Nasal cavity respiratory epithelium epithelial cell of viscerocranial mucosa (primary cell): Measurements from ENCODE around the gene FBN2. TPM values are rescaled to one million over a fixed set of nuclear protein-coding genes. Genes with fewer than 3 reads are reported as not detected.

ENCODE experiments used
- total RNA-seq: library from RNA; depleted of rRNA; stranded (reverse); fragments of >200 nt; gene quantifications from 2 replicates; pipeline ENCODE4 v1.2.3, GENCODE V29; 2014

FBN2 gene
- total RNA-seq: 50.4 and 182 TPM in 2 replicates

DNA sequence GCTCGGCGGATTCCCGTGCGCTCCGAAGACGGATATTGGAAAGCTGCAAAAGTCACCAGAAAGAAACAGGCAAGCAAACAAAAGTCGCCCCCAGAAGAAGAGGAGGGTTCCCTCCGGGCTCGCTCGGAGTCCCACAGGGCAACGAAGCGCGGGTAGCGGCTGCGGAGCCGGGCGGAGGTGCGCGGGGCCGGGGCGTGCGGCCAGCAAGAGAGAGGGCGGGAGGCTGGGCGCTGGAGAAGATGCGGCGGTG is at the start of gene FBN2:
Gene FBN2 (minus strand): TSS at position 246 of the 250 bp plus-strand sequence. CDS start 642 bp downstream, outside the sequence.

